NCI-H510A treated with DMSO at 0.1 percent for 48 hours (cell line): ENCODE results near the gene GSN.

Experiments
- DNase-seq: peaks from one replicate; lab custom pipeline; 2025; lab: John Stamatoyannopoulos, UW

GSN gene

GRCh38 chr9:121273064-121273775, 5.3 kb downstream of the GSN start:
- DNase-seq, result no peak

DNA sequence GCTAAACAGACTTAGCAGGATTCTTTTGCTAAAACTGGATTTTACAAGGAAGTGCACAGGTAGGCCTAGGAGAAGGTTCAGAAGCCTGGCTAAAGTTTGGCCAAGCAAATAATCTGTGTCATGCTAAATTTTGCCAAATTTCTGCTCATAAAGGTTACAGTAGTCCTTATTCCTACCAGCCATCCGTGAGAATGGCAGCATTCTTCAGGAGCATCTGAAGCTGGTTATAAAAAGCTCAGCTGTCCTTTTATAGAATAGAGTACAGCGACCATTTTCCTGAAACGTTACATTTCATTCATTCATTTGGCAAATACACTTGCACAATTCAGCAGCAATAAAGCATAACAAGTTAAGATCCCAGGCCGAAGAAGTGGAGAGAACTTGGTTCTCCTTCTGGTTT, 6.9 kb downstream of the GSN start:
- no peak for DNase-seq

DNA sequence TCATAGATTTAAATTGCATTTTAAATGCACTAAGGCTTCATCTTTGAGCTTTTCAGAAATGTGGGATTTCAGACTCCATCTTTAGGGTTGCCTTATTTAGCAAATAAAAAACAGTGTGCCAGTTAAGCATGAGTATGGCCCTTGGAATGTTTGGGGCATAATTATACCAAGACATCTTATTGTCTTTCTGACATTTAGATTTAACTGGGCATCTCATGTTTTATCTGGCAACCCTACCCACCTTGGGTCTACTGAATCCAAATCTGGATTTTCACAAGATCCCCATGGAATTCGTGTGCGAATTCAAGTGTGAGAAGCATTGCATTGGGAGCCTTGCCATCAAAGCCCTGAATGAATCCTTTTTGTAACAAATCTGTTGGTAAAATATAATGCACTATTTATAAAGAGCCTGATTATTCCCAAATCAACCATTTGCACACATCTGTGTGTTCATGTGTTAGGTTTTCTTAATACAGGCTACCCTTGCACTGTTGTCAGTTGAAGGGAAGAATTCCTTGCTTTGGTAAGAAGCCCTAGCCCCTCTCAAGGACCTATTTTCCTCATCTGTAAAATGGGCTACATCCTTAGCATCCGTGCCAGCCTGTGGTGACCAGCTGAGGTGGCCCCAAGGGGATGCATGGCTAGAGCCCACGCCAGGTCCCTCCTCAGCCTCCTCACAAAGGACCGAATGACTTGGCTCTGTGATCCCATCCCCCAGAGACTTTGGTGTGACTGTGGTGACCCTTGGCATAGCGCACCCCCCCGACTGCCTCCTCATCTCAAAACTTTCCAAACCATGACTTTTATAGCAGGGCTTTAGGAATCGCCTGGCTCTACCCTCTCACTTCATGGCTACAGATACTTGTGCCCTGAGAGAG, 8.1 kb downstream of the GSN start:
- DNase-seq, result no peak

GRCh38 chr9:121277026-121277425, 9.1 kb downstream of the GSN start:
- DNase-seq, result no peak

DNA sequence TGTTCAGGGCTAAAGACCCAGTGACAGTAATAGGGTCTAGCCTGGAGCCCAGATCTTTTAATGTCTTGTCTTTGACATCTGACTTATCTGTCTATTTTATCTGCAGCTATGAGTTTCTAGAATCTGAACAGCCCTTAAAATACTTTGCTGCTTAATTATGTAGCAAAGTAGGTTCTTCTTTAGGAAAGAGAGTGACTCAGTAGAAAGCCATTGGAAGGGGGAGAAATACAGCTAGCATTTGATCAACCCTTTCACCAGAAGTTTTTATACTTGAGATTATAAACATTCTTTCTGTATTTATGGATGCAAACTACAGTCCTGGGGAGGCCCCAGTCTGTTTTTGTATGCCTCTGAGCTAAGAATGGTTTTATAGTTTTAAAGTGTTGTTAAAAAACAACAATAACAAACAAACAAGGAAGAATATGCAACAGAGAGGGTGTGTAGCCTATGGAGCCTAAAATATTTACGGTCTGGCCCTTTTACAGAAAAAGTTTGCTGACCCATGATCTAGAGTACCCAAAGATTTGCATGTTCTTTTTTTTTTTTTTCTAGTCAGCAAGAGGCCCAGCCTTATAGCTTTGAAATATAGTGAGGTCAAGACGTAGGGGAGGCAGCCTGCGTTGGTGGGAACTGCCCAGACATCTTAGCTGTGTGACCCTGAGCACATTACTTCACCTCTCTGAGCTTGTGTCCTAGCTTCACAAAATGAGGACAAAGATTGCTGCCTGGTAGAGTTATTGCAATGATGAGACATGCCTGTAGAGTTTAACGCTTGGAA, 9.7 kb downstream of the GSN start:
- no peak for DNase-seq

DNA sequence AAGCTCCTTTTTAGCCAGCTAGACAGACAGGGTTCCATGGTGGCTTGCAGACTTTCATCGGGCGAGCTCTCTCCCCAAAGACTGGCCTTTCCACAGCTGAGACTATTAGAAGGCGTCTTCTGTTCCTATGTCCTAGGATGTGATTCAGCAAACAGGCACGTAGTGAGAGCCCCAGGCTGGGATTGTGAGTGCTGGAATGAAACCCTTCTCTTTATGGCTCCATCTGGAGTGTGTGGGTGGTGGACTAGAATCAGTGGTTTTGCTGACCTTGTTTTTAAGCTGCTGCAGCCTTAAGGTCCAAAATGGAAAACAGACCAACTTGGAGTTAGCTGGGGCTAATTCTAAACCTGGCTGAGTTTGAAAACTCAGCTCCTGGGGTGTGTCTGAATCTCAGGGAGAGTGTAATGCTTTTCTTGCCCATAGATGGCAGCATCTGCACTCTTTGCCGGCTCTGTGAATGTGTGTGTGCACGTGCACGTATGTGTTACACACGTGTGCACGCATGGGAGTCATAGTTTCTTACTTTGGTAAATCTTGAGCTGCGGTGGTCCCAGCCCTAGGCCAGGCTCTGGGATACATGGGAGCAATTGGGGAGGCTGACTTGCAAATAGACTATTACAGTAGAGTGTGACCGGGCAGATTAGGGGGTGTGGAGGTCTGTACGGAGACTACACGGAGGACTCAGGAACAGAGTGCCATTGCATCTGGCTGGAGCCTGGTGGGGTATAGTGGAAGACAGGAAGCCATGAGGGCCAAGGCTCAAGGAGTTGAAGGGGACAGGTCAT, 10.7 kb downstream of the GSN start:
- peak; percentile 60 for DNase-seq

- DNase-seq, result no peak
Observed at GRCh38 chr9:121279776-121280388, 11.9 kb downstream of the GSN start.

DNA sequence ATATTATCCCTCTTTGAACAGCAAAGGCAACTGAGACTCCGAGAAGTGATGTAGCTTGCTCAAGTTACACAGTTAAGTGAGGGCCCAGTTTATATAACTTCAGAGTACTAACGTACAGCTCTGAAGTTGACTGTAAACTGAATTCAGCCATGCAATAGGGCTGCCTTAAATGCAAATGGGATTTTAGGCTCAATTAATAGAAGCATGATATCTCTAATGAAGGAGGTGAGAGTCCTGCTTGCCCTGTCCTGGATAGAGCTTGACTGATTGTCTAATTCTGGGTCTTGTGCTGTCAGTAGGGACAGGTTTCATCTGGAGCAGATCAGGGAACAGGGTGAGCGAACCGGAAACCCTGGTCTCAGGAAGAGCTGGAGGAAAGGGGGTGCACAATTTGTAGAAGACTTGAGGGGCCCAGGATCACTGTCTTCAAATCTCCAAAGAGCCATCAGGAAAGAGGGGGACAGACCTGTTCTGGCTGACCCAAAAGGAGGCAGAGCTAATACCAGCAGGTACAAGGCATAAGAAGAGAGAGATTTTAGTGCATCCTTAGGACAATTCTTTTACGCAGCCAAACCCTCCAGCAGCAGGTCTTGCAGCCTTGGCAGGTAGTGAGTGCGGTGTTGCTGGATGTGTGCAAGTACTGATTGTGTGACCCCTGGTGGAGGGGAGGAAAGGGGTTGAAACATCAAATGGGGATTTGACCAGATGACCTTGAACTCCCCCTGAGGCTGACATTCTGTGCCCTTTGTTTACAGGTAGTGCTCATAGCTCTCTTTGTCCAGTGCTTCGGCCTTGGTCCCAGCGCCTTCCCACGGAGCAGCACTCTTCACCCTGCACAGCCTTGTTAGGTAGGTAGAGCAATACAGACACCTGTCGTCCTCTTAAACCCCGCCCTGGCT, 13.0 kb downstream of the GSN start:
- DNase-seq, result peak; percentile 48

DNA sequence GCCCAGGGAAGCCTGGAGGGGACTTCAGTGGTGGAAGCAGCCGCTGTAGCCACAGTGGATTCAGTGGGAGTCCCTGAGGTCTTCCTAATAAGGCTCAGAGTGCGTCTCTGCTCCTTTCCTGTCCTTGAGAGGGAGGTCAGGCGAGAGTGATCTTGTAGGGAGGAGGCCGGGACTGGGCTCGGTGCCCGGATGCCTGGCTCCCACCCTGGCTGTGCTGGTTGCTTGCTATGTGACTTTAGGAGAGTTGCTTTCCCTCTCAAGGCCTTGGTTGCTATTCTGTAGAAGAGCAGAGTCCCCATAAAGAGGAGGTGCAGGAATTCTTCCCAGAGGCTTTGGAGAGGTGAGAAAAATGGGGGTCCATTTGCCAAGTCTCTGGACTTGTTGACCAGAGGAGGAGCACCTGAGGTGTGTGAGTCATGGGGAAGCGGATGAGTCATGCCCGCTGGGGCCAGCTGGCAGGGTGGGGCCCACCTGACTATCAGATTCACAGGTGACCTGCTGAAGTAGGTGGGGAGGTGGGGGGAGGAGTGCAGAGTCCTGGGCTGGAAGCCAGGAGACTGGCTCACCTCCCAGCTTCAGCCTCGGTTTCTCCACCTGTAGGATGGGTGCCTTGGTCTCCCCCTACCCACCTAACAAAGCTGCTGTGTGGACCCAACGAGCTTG, 13.8 kb downstream of the GSN start:
- DNase-seq, result peak; percentile 85

DNA sequence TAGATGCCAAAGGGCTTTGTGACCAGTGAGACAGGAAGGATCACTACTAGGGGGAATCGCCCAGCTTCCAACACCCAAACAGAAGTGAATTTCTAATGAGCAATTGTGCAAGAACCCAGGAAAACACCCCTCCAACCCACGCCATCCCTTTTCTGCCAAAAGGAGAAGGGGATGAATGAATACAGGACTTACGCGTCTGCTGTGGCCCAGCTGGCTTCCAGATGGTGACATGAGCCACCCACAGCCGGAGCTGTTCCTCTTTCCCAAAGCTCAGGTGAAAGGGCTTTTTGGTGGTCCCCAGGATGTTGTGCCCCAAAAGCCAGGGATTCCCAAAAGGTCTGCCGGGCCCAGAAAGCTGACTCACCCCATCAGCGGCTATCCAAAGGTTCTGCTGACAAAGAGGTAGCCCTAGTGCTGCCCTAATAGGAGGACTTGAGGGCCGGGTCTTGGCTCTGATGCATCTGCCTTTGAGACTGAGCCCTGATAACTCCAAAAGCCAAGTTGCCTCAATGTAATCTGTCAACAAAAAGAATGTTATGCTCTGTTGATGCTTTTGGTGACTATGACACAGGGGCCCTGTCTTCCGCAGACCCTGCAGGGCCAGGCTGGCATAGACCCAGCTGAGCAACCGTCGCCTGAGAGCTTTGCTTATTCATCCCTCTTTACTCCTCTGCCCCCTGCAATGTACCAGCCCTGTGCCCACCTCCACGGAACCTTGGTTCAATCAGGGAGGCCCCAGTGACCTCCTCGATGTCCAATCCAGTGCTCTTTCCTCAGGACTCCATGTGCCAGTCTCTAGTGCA, 14.5 kb downstream of the GSN start:
- DNase-seq, result no peak

GRCh38 chr9:121283080-121283398, 15.1 kb downstream of the GSN start:
- DNase-seq, result no peak

DNA sequence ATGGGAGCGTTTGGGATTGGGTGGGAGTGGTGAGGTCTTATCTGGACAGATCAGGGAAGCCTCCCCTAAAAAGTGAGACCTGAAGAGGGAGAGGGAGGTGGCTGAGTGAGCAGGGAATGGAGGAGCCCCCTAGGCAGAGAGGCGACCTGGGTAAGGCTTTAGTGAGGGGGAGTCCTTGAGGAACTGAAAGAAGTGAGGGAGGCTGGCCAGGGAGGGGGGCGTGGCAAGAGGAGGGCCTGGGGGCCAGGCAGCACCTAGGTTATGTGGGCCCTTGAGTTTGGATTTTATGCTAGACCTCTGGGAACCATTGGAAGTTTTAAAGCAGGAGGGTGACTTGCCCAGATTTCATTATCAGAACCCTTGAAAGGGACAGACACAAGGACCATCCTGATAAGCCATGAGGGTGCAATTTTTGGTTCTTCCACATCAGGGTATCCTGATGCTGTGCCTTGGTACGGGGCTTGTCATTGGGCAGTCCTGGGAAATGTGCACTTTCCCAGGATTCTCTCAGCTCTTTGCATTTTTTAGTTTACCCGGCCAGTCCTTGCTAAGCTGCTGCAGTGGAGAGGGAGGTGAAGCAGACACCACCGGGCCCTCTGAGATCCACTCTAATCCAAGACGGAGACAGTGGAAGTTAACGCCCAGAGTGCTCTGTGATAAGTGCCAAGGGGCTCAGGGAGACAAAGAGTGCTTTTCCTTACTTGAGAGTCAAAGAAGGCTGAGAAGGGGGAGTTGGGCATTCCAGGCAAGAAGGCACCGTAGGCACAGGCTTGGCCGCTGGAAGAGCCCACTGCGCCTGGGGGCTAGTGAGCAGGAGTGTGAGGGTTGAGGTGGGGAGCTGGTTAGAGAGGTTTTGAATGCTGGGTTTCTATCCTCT, 16.1 kb downstream of the GSN start:
- DNase-seq, result no peak

GRCh38 chr9:121284733-121285451, 16.9 kb downstream of the GSN start:
- no peak for DNase-seq

DNA sequence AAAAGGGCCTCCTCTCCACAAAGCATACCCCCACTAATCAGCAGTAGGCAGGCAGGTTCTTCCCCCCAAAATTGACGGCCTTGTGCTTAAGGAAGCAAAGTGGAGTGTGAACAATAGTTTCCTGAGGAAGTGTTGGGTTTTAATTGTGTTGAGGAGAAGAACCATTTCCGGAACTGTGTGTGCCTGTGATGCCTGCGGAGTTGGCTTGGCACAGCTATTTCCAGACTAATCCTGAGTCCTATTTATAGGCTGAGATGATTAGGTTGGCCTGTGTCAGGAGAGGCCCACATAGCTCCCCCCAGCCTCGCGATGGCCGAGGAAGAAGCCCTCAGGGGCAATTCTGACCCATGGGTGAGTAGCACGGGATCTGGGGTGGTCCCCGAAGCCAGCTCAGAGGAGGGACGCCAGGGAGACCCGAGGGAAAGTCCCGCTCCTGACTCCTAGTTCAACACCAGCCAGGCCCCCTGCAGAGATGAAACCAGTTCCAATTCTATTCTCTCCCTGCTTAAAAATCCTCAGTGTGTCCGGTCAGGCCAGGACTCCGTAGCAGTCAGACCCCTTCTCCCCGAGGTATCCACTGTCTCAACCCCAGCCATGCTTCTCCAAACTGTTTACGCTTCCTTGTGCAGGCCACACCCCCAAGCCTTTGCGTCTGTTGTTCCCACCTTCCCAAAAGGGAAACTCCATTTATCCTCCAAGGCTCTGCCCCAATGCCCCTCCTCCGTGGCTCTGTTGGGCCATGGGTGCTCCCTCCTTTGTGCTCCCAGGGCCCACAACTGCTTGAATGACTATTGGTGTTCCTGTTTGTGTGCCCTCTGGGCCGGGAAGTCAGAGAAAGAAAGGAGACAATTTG, 18.1 kb downstream of the GSN start:
- DNase-seq, result peak; percentile 78

DNA sequence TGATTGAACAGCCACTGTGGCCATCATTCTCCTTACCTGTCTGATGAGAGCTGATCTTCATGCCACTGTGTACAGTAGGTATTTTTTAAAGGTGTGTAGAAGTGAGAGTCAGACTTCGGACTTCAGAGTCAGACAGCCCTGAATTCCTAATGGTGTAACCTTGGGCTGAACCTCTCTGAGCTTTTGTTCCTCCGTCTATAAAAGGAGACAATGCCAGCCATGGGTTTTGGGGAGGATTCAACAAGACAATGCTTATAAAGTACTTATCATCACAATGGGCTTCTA, 18.7 kb downstream of the GSN start:
- no peak for DNase-seq

DNA sequence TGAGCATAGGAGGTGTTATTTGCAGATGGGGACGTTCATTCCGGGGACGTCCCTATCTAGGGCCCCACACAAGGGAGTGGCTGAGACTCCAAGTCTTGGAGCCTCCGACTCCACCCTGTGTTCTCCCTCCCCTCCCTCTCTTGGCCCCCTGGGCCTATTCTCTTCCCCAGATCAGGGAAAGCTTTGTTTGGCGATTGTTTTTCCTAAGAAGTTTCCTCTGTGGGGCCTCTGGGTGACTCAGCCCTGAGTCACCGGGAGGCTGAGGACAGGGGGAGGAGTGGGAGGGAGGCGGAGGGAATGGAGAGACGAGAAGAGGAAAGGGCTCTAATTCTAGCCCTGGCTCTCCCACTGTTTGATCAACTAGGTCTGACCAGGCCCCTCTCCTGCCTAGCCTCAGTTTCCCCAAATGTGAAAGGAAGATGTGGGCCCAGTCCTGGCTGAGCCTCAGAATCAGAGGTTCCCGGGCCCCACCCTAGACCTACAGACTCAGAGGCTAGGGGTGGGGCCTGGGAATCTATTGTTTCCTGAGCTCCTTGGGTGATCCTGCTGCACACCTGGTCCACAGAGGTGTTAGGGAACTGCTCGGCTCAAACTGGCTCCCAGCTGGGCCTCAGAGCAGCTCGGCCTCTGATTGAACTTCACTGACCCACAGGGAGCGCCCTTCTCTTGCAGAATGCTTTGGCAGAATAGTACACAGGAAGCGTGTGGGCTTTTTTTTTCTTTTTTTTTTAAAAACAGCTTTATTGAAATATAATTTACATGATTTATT, 19.2 kb downstream of the GSN start:
- peak; percentile 94 for DNase-seq
